IMR-90 (cell line): ENCODE measurements around the gene KDM4B. TPM values are rescaled to one million over a fixed set of nuclear protein-coding genes. Genes with fewer than 3 reads are reported as not detected.

Experiments
- ATAC-seq: fragments of 200-7000 bp; cut with Tn5 transposase; 2 replicates; pipeline ENCODE4 v1.9.1; 2020; ENCODE audit warnings: low read depth, mild to moderate bottlenecking, moderate library complexity
- BruUV-seq: library from RNA; stranded (reverse); fragments of 400-500 nt; replicated peaks from 2 replicates; lab custom pipeline; 2021; lab: Mats Ljungman, UMichigan
- CTCF ChIA-PET: fragments of 300-600 bp; formaldehyde crosslinking; extraction: SDS; loops from one replicate; lab custom pipeline; 2021; ENCODE audit warnings: antibody characterized with exemption; lab: Yijun Ruan, JAX
- POLR2A ChIA-PET: fragments of 300-600 bp; sonication (Branson Sonifier 250); formaldehyde crosslinking; loops from one replicate; lab custom pipeline; 2022; ENCODE audit warnings: antibody characterized with exemption; ENCODE audit not compliant: unreplicated experiment; lab: Charles Lee
- DNase-seq: peaks from one replicate; pipeline ENCODE4 v3.0.0; 2013
- H2AFZ ChIP-seq: replicated peaks from 2 replicates; pipeline ENCODE3; 2013; ENCODE audit warnings: low read length, mild to moderate bottlenecking; ENCODE audit not compliant: poor library complexity
- H2AK5ac ChIP-seq: 2 replicates; pipeline ENCODE4 v1.6.1; 2013; ENCODE audit warnings: low read depth, low read length, inconsistent platforms
- H2AK9ac ChIP-seq: replicated peaks from 2 replicates; pipeline ENCODE3; 2013; ENCODE audit warnings: mild to moderate bottlenecking, low read depth, low read length, moderate library complexity; ENCODE audit not compliant: poor library complexity
- H2BK120ac ChIP-seq: 2 replicates; pipeline ENCODE4 v1.6.1; 2013; ENCODE audit warnings: low read depth, low read length, inconsistent platforms
- H2BK15ac ChIP-seq: 3 replicates; pipeline ENCODE4 v1.6.1; 2013; ENCODE audit warnings: low read depth, low read length, inconsistent platforms
- H2BK20ac ChIP-seq: 2 replicates; pipeline ENCODE4 v1.6.1; 2013; ENCODE audit warnings: low read depth, mild to moderate bottlenecking, inconsistent platforms, low read length, moderate library complexity
- H2BK5ac ChIP-seq: 2 replicates; pipeline ENCODE4 v1.6.1; 2013; ENCODE audit warnings: mild to moderate bottlenecking, low read depth, low read length, inconsistent platforms; ENCODE audit not compliant: poor library complexity, severe bottlenecking
- H3K14ac ChIP-seq: replicated peaks from 2 replicates; pipeline ENCODE4 v1.6.1; 2013; ENCODE audit warnings: low read depth, low read length, inconsistent platforms
- H3K18ac ChIP-seq: 2 replicates; pipeline ENCODE4 v1.6.1; 2013; ENCODE audit warnings: low read depth, low read length, control low read depth
- H3K23ac ChIP-seq: 2 replicates; pipeline ENCODE4 v1.6.1; 2013; ENCODE audit warnings: low read depth, low read length, inconsistent platforms
- H3K27ac ChIP-seq: 2 replicates; pipeline ENCODE4 v1.5.1; 2013; ENCODE audit warnings: mild to moderate bottlenecking, control low read depth, low read length; ENCODE audit not compliant: insufficient read depth
- H3K27me3 ChIP-seq: 2 replicates; pipeline ENCODE4 v1.6.1; 2013; ENCODE audit warnings: low read length; ENCODE audit not compliant: control insufficient read depth, insufficient read depth
- H3K36me3 ChIP-seq: 2 replicates; pipeline ENCODE4 v1.6.1; 2013; ENCODE audit warnings: low read length, mixed read lengths; ENCODE audit not compliant: control insufficient read depth, insufficient read depth
- H3K4ac ChIP-seq: 2 replicates; pipeline ENCODE4 v1.6.1; 2013; ENCODE audit warnings: low read depth, low read length, inconsistent platforms
- H3K4me1 ChIP-seq: 2 replicates; pipeline ENCODE4 v1.6.1; 2013; ENCODE audit warnings: low read length, mixed read lengths; ENCODE audit not compliant: control insufficient read depth, insufficient read depth
- H3K4me2 ChIP-seq: 2 replicates; pipeline ENCODE4 v1.6.1; 2013; ENCODE audit warnings: low read depth, mild to moderate bottlenecking, control low read depth, low read length, moderate library complexity
- H3K4me3 ChIP-seq: 2 replicates; pipeline ENCODE4 v1.5.1; 2013; ENCODE audit warnings: low read depth, mild to moderate bottlenecking, control low read depth, low read length, moderate library complexity; ENCODE audit not compliant: insufficient read depth
- H3K56ac ChIP-seq: 2 replicates; pipeline ENCODE4 v1.6.1; 2013; ENCODE audit warnings: low read length, inconsistent platforms; ENCODE audit not compliant: insufficient read depth; ENCODE audit errors: extremely low read depth
- H3K79me1 ChIP-seq, 2 experiments: 2 replicates each; pipeline ENCODE4 v1.6.1; 2013; ENCODE audit warnings: low read length in 2 of 2, inconsistent platforms in 1 of 2, low read depth in 1 of 2
- H3K9ac ChIP-seq: 2 replicates; pipeline ENCODE4 v1.6.1; 2013; ENCODE audit warnings: low read depth, low read length, control low read depth
- H3K9me1 ChIP-seq: 2 replicates; pipeline ENCODE4 v1.6.1; 2013; ENCODE audit warnings: low read length, inconsistent platforms; ENCODE audit not compliant: insufficient read depth
- H3K9me3 ChIP-seq: 2 replicates; pipeline ENCODE4 v1.6.1; 2013; ENCODE audit warnings: low read length; ENCODE audit not compliant: control insufficient read depth, insufficient read depth
- H4K20me1 ChIP-seq: 2 replicates; pipeline ENCODE4 v1.6.1; 2013; ENCODE audit warnings: low read length, inconsistent platforms; ENCODE audit not compliant: insufficient read depth
- H4K5ac ChIP-seq: 2 replicates; pipeline ENCODE4 v1.6.1; 2013; ENCODE audit warnings: mild to moderate bottlenecking, low read depth, low read length, control low read depth
- H4K8ac ChIP-seq, 2 experiments: 2 replicates each; pipeline ENCODE4 v1.6.1; 2013; ENCODE audit warnings: low read depth in 2 of 2, low read length in 2 of 2, control low read depth in 1 of 2, inconsistent platforms in 1 of 2
- H4K91ac ChIP-seq: 2 replicates; pipeline ENCODE4 v1.6.1; 2013; ENCODE audit warnings: low read depth, low read length, inconsistent platforms; ENCODE audit not compliant: insufficient read depth
- BHLHE40 ChIP-seq: fragments of 150-350 bp; IDR thresholded peaks from 2 replicates; pipeline ENCODE4 v1.6.1; 2016; ENCODE audit warnings: mild to moderate bottlenecking, low read depth, low read length
- CEBPB ChIP-seq: IDR thresholded peaks from 2 replicates; pipeline ENCODE4 v1.6.1; 2012; ENCODE audit warnings: low read depth, low read length, improper control_type of control experiment
- CHD1 ChIP-seq: IDR thresholded peaks from 2 replicates; pipeline ENCODE4 v1.6.1; 2012; ENCODE audit warnings: low read depth, low read length, improper control_type of control experiment
- CTCF ChIP-seq: conservative IDR thresholded peaks from 2 replicates; pipeline ENCODE4 v1.5.1; 2012; ENCODE audit warnings: mild to moderate bottlenecking, low read depth, low read length, improper control_type of control experiment
- FOS ChIP-seq: fragments of 150-350 bp; IDR thresholded peaks from 2 replicates; pipeline ENCODE4 v1.6.1; 2016; ENCODE audit warnings: low read depth, low read length
- MAFK ChIP-seq: IDR thresholded peaks from 2 replicates; pipeline ENCODE4 v1.6.1; 2012; ENCODE audit warnings: low read depth, low read length, improper control_type of control experiment
- MAZ ChIP-seq: IDR thresholded peaks from 2 replicates; pipeline ENCODE4 v1.6.1; 2012; ENCODE audit warnings: low read depth, mild to moderate bottlenecking, low read length, improper control_type of control experiment, moderate library complexity, borderline replicate concordance
- MXI1 ChIP-seq: IDR thresholded peaks from 2 replicates; pipeline ENCODE4 v1.6.1; 2012; ENCODE audit warnings: low read depth, mild to moderate bottlenecking, low read length, moderate library complexity, borderline replicate concordance
- NFE2L2 ChIP-seq: fragments of 150-350 bp; IDR thresholded peaks from 2 replicates; pipeline ENCODE4 v1.6.1; 2016; ENCODE audit warnings: low read depth, mild to moderate bottlenecking, low read length
- POLR2A ChIP-seq: IDR thresholded peaks from 2 replicates; pipeline ENCODE4 v1.6.1; 2012; ENCODE audit warnings: mild to moderate bottlenecking, low read depth, low read length
- RAD21 ChIP-seq: IDR thresholded peaks from 2 replicates; pipeline ENCODE4 v1.6.1; 2012; ENCODE audit warnings: low read length, improper control_type of control experiment
- RCOR1 ChIP-seq: IDR thresholded peaks from 2 replicates; pipeline ENCODE4 v1.6.1; 2012; ENCODE audit warnings: mild to moderate bottlenecking, low read length, improper control_type of control experiment; ENCODE audit not compliant: insufficient replicate concordance
- RFX5 ChIP-seq: IDR thresholded peaks from 2 replicates; pipeline ENCODE4 v1.8.0; 2012; ENCODE audit warnings: low read depth, mild to moderate bottlenecking, low read length, moderate library complexity
- SMC3 ChIP-seq: fragments of 150-350 bp; IDR thresholded peaks from 2 replicates; pipeline ENCODE4 v1.6.1; 2016; ENCODE audit warnings: low read depth, mild to moderate bottlenecking, antibody characterized with exemption, low read length, moderate library complexity
- WGBS, 2 experiments: methylation state at CpG; one replicate each; pipeline versions ENCODE4 v1.1.5 to v1.1.7; 2013; ENCODE audit warnings: missing lambda C conversion rate in 2 of 2; ENCODE audit not compliant: insufficient read length in 1 of 2; ENCODE audit errors: extremely low coverage in 2 of 2; 5-methylcytosine and 5-hydroxymethylcytosine counted together
- dilution Hi-C: fragments of 300-500 bp; cut with HindIII; formaldehyde crosslinking; loops from one replicate; pipeline ENCODE4 v1.14.3; 2018; ENCODE audit warnings: low sequenced_read_pairs; ENCODE audit not compliant: unreplicated experiment
- in situ Hi-C: fragments of 300-500 bp; cut with MboI; formaldehyde crosslinking; loops from 3 replicates; pipeline ENCODE4 v1.14.3; 2019; ENCODE audit warnings: low sequenced_read_pairs, inconsistent platforms, mixed read lengths
- intact Hi-C: fragments of 100-400 bp; cut with micrococcal nuclease; formaldehyde crosslinking; loops from 2 replicates; pipeline ENCODE4 v1.10.0; 2022
- polyA plus RNA-seq, 3 experiments: library from polyadenylated mRNA; depleted of rRNA; stranded (reverse); fragments of >200 nt; gene quantifications; 2 replicates each; pipeline ENCODE4 v1.2.3, GENCODE V29; 2012; ENCODE audit warnings: low replicate concordance in 1 of 3
- total RNA-seq: library from RNA; depleted of rRNA; stranded (reverse); fragments of >200 nt; gene quantifications from 2 replicates; pipeline ENCODE4 v1.2.3, GENCODE V29; 2012
- TF ChIP-seq, protein P1 (sequence below): fragments of 150-350 bp; IDR thresholded peaks from 2 replicates; pipeline ENCODE4 v1.6.1; 2017; ENCODE audit warnings: mild to moderate bottlenecking, antibody characterized with exemption, low read length, low read depth
- TF ChIP-seq, protein P2 (sequence below): fragments of 150-350 bp; IDR thresholded peaks from 2 replicates; pipeline ENCODE4 v1.6.1; 2016; ENCODE audit warnings: low read depth, mild to moderate bottlenecking, low read length, moderate library complexity, borderline replicate concordance

The KDM4B gene
- total and polyA plus RNA-seq, 2 of the 4 experiments (the other 2 are of a cell fraction): 5.0 to 17.9 TPM

DNA sequence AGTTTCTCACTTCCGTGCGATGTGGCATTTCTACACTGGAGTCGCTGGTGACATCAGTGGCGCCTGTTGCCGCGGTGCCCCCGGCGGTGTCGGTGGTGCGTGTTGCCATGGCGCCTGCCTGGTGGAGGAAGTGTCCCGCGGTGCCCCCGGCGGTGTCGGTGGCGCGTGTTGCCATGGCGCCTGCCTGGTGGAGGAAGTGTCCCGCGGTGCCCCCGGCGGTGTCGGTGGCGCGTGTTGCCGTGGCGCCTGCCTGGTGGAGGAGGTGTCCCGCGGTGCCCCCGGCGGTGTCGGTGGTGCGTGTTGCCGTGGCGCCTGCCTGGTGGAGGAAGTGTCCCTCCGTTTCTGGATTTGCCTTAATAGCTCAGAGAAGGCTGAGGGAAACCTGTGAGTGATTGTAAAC, 127.6 kb downstream of the KDM4B start:
- Histone ChIP-seq H4K20me1 (peaks cover 22% of the 10 kb centered on the region), H4K8ac (no peak overlapping the region), H3K9ac (no peak overlapping the region), H2BK15ac (no peak overlapping the region), H2AK5ac (no peak overlapping the region), H3K14ac (no peak overlapping the region), H2BK5ac (no peak overlapping the region), H4K5ac (no peak overlapping the region), H2AK9ac (no peak overlapping the region), H3K27ac (no peak overlapping the region), H3K4me1 (no peaks in the 10 kb centered on the region), H3K56ac (no peak overlapping the region), H3K4me3 (no peak overlapping the region), H3K4ac (no peak overlapping the region), H3K27me3 (no peaks in the 10 kb centered on the region), H2BK20ac (no peak overlapping the region), H3K18ac (no peak overlapping the region), H3K23ac (no peak overlapping the region), H4K91ac (no peak overlapping the region), H3K9me3 (peaks cover 19% of the 10 kb centered on the region), H3K79me1 (peaks cover 20 to 27% of the 10 kb centered on the region in 2 experiments), H3K4me2 (no peak overlapping the region), H2AFZ (no peak overlapping the region), H2BK120ac (no peak overlapping the region), H3K36me3 (peaks cover 36% of the 10 kb centered on the region), H3K9me1 (no peaks in the 10 kb centered on the region)
- no peak for TF ChIP-seq CEBPB
- no peak for TF ChIP-seq MAZ
- no peak for TF ChIP-seq CHD1
- no peak for TF ChIP-seq NFE2L2
- TF ChIP-seq, protein P1, sequence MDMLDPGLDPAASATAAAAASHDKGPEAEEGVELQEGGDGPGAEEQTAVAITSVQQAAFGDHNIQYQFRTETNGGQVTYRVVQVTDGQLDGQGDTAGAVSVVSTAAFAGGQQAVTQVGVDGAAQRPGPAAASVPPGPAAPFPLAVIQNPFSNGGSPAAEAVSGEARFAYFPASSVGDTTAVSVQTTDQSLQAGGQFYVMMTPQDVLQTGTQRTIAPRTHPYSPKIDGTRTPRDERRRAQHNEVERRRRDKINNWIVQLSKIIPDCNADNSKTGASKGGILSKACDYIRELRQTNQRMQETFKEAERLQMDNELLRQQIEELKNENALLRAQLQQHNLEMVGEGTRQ: no peak
- TF ChIP-seq MAFK: no peak
- TF ChIP-seq RAD21: no peak
- TF ChIP-seq FOS: no peak
- no peak for TF ChIP-seq RFX5
- no peak for TF ChIP-seq CTCF
- no peak for TF ChIP-seq SMC3
- no peak for TF ChIP-seq POLR2A
- TF ChIP-seq RCOR1: no peak
- no peak for TF ChIP-seq BHLHE40
- TF ChIP-seq, protein P2, sequence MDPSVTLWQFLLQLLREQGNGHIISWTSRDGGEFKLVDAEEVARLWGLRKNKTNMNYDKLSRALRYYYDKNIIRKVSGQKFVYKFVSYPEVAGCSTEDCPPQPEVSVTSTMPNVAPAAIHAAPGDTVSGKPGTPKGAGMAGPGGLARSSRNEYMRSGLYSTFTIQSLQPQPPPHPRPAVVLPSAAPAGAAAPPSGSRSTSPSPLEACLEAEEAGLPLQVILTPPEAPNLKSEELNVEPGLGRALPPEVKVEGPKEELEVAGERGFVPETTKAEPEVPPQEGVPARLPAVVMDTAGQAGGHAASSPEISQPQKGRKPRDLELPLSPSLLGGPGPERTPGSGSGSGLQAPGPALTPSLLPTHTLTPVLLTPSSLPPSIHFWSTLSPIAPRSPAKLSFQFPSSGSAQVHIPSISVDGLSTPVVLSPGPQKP: no peak
- no peak for TF ChIP-seq MXI1
- BruUV-seq: no TSS peak
- in situ Hi-C loops: no loop called here
- ATAC-seq (no peak), DNase-seq (no peak)
- dilution Hi-C loops: no loop called here
- intact Hi-C loops: no loop called here
- CTCF ChIA-PET: no interaction called here
- POLR2A ChIA-PET: no interaction called here
- WGBS, 2 experiments: 98% methylated on average over 7 of the region's 37 CpGs; no CpG with 5 or more reads in 1 of the 2 experiments
